GM19099 (cell line): ENCODE measurements around the gene PTPN2.

Source experiments
- POLR2A ChIP-seq: IDR thresholded peaks from 3 replicates; pipeline ENCODE4 v1.6.1; 2011; ENCODE audit warnings: low read depth; ENCODE audit not compliant: insufficient read length; ENCODE audit errors: extremely low read depth

PTPN2 gene

GRCh38 chr18:12868576-12868975 is 15.5 kb downstream of the PTPN2 start:
- no peak for TF ChIP-seq POLR2A

- no peak for TF ChIP-seq POLR2A
Measured at GRCh38 chr18:12867441-12868123, 16.5 kb downstream of the PTPN2 start.

GRCh38 chr18:12863687-12864216 is 20.3 kb downstream of the PTPN2 start:
- no peak for TF ChIP-seq POLR2A

- no peak for TF ChIP-seq POLR2A
Measured at GRCh38 chr18:12862874-12863482, 21.1 kb downstream of the PTPN2 start.

GRCh38 chr18:12862467-12862866 is 21.6 kb downstream of the PTPN2 start:
- no peak for TF ChIP-seq POLR2A

GRCh38 chr18:12861637-12862036 is 22.4 kb downstream of the PTPN2 start:
- TF ChIP-seq POLR2A, result no peak

DNA sequence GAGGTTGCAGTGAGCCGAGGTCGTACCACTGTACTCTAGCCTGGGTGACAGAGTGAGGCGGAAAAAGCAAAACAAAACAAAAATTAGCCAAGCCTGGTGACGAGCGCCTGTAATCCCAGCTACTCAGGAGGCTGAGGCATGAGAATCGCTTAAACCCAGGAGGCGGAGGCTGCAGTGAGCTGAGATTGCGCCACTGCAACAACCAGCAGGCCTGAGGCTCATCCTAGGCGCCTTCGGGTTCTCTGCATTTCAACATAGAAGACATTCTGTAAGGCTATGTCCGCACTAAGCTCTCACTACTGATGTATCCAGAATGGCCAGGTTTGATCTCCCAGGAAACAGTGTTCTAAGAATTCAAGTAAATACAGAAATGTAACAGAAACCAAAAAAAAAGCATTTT is 23.5 kb downstream of the PTPN2 start:
- TF ChIP-seq POLR2A, result no peak

DNA sequence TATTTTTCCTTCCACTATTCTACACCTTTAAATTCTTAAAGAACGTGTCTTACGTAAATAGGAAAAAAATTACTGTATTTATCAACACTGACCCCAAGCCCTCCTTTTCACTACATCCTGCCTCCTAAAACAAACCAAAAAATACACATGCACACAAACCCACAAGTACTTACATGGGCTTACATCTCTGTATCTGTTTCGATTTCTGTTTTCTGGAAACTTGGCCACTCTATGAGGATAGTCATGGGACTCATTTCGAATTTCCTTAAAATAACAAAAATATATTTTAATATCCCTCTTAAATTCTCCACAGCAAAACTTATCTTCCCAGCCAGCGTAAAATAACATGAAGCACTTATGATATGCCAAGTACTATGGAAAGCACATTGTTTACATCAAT is 25.0 kb downstream of the PTPN2 start:
- no peak for TF ChIP-seq POLR2A

DNA sequence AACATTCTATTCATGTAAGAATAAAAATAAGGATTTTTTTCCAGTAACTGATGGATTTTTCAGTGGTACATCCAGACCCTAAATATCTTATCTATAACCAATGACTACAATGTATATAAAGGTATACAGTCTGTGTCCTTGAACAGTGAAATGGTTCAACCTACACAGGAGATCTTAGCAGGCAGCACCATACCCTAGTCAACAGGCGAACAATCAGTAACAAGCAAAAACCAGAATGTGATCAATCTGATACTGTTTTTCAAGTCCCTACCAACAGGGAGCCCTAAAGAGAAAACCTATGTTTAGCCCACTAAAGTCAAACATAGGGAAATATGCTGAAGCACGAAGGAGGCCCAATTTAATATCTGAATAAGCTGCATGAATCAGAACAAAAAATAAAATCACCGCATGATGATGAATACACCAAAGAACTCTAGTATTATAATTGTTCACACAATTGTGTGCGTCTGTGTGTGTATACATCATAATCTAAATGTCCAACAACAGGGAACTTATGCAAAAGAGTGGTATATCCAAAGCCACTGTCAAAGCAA is 26.0 kb downstream of the PTPN2 start:
- no peak for TF ChIP-seq POLR2A

DNA sequence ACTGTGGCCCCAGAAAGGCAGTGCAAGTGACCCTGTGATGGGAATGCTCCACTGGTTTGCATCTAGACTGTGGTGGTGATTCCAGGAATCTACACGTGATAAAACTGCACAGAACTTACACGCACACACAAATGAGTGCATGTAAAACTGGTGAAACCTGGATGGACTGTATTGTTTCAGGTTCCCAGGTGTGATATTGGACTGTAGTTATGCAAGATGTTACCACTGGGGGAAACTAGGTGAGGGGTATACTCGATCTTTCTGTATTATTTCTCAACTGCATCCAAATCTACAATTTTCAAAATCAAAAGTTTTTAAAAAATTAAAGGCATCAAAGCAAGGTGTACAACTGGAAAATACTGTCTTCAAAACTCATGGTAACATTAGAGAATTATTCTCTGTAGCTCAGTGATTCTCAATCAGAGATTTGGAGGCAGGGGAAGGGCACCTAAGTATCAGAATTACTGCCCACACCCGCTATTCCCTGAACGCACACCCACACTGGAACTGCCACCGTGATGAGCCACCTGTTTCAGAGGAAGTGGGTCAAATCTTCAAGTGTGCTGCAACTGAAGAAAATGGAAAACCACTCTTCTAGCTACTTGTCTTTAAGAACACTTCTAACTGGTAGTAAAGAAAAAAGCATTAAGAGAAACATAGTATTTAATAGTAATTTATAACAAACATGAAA is 26.7 kb downstream of the PTPN2 start:
- no peak for TF ChIP-seq POLR2A

- TF ChIP-seq POLR2A, result no peak
Measured at GRCh38 chr18:12855916-12856315, 28.1 kb downstream of the PTPN2 start.

GRCh38 chr18:12852566-12853315 is 31.3 kb downstream of the PTPN2 start:
- TF ChIP-seq POLR2A, result no peak

DNA sequence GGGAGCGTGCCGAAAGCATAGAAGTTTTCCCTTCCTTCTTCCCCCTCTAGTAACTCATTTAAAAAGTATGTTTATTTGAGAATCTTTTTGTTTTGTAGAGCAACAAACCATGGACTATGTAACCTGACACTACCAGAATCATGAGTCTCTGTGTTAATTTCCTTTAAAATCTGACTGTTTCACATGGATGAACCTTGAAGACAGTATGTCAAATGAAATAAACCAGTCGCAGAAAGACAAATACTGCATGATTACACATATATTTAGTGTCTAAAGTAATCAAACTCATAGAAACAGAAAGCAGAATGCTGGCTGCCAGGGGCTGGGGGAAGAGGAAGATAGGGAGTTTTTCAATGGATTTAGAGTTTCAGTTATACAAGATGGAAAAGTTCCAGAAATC is 32.3 kb downstream of the PTPN2 start:
- no peak for TF ChIP-seq POLR2A

DNA sequence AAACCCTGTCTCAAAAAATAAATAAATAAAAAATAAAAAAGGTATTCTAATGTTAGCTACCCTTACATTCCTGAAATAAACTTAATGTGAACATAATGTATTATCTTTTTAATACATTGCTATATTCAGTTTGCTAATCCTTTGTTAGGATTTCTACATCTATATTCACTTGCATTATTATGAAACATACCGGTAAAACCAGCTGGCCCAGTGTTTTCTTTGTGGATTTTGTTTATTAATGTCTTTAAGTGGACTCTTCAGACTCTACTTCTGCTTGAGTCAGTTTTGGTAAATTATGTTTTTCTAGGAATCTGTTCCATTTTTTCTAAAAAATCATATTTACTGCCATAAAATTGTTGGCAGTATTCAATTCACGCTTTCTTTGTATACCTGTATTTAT is 34.5 kb downstream of the PTPN2 start:
- no peak for TF ChIP-seq POLR2A

DNA sequence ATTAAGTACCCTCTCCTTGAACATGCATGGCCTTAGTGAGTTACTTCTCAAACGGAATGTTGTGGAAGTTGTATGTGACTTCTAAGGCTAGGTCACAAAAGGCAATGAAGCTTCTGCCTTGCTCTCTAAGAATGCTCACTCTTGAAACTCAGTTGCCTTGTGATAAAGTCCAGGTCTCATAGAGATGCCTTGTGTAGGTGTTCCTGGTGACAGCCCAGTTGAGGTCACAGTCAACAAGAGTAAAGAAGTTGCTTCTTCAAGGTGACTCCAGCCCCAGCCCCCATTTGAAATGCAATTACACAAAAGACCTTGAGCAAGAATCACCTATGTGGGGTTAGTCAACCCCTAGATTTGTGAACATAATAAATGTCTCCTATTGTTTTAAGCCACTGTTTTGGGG is 35.6 kb downstream of the PTPN2 start:
- TF ChIP-seq POLR2A, result no peak
